ENCODE data around the gene SMYD3.
"Not testable (repeated sequence)": the region's sequence is repeated elsewhere in the genome, so short reads cannot be mapped to it uniquely, and the experiment has no call there.

Gene SMYD3

GRCh38 chr1:246083416-246083815 is 423.7 kb downstream of the SMYD3 start:
- no peak for DNase-seq

DNA sequence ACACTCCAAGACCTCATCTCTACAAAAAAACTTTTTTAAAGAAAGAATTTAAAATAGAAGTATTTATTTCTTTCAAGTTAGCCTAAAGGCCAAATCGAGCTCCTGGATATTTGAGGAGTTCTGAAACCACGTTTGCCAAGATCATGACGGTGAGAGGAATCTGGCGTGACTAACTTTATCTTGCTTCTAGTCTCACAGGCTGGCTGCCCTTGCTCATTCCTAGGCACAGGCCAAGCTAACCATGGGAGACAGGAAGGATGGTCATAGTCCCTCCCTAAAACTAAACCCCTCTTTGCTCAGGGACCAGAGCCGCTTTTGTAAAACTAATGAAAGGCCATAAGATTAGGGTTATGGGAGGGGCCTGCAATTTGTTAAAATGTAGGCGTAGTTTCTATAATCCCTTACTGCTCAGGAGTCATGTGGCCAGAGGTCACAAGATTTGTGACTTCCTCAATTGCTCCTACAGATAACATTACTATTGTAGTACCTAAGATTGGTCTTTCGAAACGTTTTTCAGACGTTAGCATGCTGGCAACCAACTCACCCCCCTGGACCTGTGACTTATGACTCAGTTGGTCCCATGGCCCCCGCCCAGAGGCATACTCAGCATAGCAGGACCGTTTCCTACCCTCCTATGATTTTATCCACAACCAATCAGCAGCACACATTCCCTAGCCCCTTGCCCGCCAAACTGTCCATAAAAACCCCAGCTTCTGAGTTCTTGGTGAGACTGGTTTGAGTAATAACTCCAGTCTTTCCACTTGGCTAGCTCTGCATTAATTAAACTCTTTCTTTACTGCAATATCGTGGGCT is 425.0 kb downstream of the SMYD3 start:
- DNase-seq, result no peak

DNA sequence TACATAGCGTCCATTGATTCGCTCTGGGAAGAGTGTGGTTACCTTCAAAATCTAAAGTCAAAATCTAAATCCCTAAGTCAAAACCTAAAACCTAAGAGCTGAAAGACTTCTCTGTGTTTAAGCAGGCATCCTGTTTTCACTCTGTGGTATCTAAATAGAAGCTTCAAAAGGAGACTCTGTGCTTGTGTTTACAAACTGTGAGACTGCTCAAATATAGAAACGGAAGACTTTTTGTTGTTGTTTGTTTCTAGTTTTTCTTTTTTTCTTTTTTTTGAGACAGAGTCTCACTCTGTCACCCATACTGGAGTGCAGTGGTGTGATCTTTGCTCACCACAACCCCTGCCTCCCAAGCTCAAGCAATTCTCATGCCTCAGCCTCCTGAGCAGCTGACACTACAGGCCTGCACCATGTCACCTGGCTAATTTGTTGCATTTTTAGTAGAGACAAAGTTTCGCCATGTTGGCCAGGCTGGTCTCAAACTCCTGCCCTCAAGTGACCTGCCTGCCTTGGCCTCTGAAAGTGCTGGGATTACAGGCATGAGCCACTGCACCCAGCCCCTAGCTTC is 425.9 kb downstream of the SMYD3 start:
- DNase-seq, result no peak

- DNase-seq, result no peak
Measured at GRCh38 chr1:246080031-246080430, 427.0 kb downstream of the SMYD3 start.

DNA sequence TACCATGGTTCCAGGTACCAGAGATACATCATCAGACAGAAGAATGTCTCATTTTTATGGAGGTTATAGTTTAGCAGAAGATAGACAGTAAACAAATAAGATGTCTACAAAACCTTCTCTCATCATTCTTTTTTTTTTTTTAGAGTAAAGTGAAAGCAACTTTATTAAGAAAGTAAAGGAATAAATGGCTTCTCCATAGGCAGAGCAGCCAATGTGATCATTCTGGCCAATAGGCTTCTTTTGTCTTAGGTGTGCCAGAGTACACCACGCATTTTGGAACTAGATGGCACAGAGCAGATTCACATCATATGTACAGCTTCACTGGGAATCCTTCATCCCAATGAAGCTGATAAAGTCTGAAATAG is 428.2 kb downstream of the SMYD3 start:
- DNase-seq, result no peak

- no peak for DNase-seq
Measured at GRCh38 chr1:246078126-246078887, 428.8 kb downstream of the SMYD3 start.

DNA sequence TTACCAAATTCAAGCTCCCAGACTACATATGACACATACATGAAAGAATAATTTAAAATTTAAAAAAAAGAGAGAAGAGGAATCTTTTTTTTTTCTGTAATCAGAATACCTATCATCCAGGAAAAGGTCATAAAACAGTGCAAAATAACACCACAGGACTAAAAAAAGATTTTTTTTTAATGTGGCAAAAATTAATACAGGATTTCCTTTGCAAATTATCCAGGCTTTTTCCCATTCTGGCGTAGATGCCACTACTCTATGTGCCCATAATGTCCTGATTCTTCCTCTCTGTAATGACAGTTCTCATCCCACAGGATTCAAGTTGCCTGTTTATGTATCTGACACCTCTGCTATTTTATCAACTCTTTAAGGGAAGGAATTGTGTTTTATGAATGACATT is 429.6 kb downstream of the SMYD3 start:
- DNase-seq, result no peak

DNA sequence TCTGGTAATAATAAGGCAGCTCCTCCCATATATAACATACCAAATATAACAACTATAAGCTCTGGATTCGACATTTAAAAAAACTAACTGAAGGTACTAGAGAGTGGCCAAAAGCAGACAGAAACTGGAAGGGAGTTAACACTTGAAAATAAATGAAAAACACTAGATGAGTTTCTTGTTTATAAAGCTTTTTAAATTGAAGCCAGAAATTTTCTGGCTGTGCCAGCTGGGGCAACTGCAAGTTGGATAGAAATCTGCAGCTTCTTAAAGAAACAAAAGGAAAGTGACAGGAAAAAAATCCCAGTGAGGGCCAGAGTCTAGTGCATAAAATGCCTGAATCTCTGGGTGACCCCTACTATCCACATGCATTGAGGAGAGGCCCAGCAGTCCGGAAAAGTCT is 432.7 kb downstream of the SMYD3 start:
- no peak for DNase-seq

DNA sequence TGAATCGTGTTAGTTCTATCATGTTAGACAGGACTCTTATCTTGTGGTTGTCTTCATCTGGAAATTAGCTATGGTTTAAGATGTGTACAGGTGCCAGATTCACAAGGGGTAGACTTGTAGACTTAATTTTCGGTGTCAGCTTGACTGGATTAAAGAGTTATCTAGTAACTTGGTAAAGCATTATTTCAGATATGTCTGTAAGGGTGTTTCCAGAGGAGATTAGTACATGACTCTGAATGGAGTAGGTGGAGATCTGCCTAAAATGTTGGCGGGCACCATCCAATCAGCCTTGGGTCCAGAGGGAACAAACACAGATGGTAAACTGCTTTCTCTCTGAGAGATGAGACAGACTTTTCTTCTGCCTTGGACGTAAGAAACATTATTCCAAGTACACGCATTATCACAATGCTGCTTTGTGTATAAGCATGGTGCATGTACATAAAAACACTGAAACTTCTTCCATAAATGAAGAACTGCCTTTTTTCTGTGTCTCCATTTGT is 434.6 kb downstream of the SMYD3 start:
- DNase-seq, result no peak

DNA sequence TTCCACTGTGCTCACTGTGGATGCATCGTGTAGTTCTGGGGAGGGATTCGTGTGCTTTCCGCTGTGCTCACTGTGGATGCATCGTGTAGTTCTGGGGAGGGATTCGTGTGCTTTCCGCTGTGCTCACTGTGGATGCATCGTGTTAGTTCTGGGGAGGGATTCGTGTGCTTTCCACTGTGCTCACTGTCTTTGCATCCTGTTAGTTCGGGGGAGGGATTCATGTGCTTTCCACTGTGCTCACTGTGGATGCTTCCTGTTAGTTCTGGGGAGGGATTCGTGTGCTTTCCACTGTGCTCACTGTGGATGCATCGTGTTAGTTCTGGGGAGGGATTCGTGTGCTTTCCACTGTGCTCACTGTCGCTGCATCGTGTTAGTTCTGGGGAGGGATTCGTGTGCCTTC is 435.1 kb downstream of the SMYD3 start:
- DNase-seq, result not testable (repeated sequence)

GRCh38 chr1:246071561-246071960 is 435.5 kb downstream of the SMYD3 start:
- DNase-seq, result not testable (repeated sequence)

DNA sequence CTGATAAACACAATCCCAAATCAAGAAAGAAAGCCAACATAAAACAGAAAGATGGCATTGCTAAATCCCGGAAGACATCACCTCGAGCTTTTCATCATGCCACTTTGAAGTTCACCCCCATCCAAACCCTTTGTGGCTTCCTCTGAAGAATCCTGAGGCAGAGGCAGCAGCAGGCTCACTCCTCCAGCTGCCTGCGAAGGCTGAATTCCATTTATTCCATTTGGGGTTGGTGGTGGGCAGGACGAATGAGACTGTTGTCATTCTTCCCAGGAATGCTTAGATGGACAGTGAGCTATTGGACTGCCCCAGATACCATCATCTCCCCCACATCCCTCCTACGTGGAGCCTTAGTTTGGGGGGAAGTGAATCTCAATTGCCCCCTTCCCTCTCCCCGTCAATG is 437.5 kb downstream of the SMYD3 start:
- no peak for DNase-seq

GRCh38 chr1:246068619-246069509 is 438.2 kb downstream of the SMYD3 start:
- DNase-seq, result no peak

DNA sequence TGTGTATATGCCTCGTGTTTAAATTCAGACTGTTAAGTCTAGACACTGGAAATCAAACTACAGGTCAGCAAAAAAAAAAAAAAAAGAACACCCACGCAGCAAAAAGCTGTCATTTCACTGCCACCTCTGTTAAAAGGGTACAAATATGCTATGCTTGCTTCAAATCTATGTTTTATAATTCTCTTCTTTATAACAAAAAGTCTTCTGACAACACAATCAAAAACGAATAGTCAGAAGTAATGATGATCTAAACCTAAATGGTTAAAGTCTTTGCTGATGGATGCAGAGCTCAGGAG is 438.9 kb downstream of the SMYD3 start:
- no peak for DNase-seq

DNA sequence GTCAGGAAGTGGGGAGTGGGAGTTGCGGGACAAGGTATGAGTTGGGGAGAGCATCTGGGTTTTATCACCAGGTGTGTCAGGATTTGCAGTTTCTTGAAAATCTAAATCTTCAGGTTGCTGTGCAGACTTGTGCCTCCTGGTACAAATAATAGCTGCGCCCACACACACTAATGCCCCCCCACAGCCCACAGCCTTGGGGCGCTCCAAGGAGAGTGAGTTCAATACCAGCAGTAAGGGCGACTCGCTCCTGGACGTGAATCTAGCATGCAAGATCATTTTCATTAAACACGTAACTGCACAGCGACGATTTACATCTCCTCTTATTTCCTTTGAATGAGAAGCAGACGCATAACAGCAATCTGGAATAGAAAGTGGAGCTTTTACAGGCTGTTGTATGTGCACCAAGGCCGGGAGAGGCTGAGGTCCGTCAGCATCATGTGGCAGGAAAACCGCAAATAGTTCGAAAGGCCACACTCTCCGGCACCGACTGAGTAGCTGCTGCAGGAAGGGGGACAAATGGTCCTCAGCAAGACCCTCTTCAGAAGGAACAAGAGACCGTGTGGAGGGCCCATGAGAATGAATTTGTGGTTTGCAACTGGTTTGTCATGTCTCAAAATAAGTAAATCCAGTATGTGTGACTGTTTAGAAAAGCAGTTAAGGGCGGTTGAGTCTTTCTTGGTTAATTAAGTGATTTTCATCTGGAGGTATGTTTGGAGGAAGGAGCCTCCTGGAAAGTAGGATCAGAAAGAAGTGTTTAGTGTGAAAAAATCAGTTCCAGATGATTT is 439.5 kb downstream of the SMYD3 start:
- peak in 1 of 2 donors; percentile 1 for DNase-seq

DNA sequence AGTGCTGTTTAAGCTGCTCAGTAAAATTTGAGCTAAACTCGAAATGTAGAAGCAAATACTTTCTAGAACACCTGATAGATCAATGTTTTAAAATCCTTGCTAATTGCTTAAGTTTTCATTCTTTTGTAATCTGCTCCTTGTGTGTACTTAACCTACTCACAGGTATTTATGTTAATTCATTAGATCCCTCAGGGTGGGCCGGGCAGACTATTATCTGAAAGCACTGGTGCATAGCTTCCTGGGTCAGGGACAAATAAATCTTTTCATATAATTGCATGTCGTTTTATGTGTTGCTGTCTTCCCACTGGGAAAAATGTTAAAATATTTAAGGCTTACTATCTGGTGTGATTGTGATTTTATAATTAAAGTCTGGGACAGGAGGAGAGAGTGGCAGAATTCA is 440.5 kb downstream of the SMYD3 start:
- DNase-seq, result no peak

DNA sequence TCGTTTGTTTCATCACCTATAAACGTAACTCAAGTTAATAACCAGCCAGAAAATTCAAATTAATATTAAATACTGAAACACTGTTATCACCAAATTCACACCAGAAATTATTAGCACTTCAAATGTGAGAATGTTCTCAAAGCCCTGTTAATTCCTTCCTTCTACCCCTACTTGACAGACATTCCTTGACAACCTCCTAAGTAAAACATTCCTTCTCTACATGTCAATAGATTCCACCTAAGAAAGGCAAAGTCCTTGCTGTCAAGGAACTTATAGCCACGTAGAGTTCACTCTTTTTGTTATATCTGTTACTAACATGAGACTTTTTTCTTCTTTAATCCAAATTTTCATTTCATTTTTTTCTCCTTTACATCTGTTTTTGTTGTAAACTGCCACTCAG is 441.5 kb downstream of the SMYD3 start:
- DNase-seq, result no peak

GRCh38 chr1:246064891-246065290 is 442.2 kb downstream of the SMYD3 start:
- no peak for DNase-seq

- DNase-seq, result no peak
Measured at GRCh38 chr1:246063013-246063616, 444.0 kb downstream of the SMYD3 start.

GRCh38 chr1:246058466-246058865 is 448.6 kb downstream of the SMYD3 start:
- DNase-seq, result no peak

GRCh38 chr1:246052603-246053002 is 454.5 kb downstream of the SMYD3 start:
- DNase-seq, result no peak

All from hippocampal formation (tissue), 2 donors.